ENCODE data around the gene C14orf39. TPM values are rescaled to one million over a fixed set of nuclear protein-coding genes. Genes with fewer than 3 reads are reported as not detected.

Gene C14orf39
- total RNA-seq, 1 experiment from 2014 or later: not detected

GRCh38 chr14:60512126-60512525 lies 26.3 kb upstream of the C14orf39 start:
- no peak overlapping the region for H3K27ac Mint-ChIP-seq (ENCODE audit: unreplicated experiment)
- Histone ChIP-seq H3K4me1 (no peaks in the 10 kb centered on the region), H3K9me3 (no peaks in the 10 kb centered on the region), H3K36me3 (ENCODE audit: control insufficient read depth, insufficient read depth, low read length) (no peaks in the 10 kb centered on the region), H3K4me3 (ENCODE audit: low read depth, low read length) (no peak overlapping the region), H3K27me3 (replicated peaks; ENCODE audit: control insufficient read depth, insufficient read depth, low read length) (no peaks in the 10 kb centered on the region)
- H3K36me3 Mint-ChIP-seq (ENCODE audit: insufficient read depth, unreplicated experiment): no peaks in the 10 kb centered on the region
- H3K9me3 Mint-ChIP-seq (ENCODE audit: unreplicated experiment): no peaks in the 10 kb centered on the region
- POLR2A ChIA-PET: no interaction called here
- intact Hi-C loops (cut with micrococcal nuclease; ENCODE audit: unreplicated experiment): no loop called here
- TF ChIP-seq CTCF (IDR thresholded peaks at IDR 0.05; ENCODE audit: insufficient read depth in 1 of 2, low read depth in 1 of 2, low read length in 1 of 2, severe bottlenecking in 1 of 2, unreplicated experiment in 1 of 2): no peak
- DNase-seq: no peak
- CTCF ChIA-PET: no interaction called here
- no peak overlapping the region for H3K4me3 Mint-ChIP-seq (ENCODE audit: unreplicated experiment)
- BruUV-seq (replicated peaks): no TSS peak
- no peaks in the 10 kb centered on the region for H3K4me1 Mint-ChIP-seq (ENCODE audit: low read depth, unreplicated experiment)
- peaks cover 6% of the 10 kb centered on the region for H3K27me3 Mint-ChIP-seq (ENCODE audit: insufficient read depth, unreplicated experiment)

GRCh38 chr14:60510951-60511599 lies 25.2 kb upstream of the C14orf39 start:
- BruUV-seq (replicated peaks): no TSS peak
- DNase-seq: no peak
- H3K4me3 Mint-ChIP-seq (ENCODE audit: unreplicated experiment): no peak overlapping the region
- no peaks in the 10 kb centered on the region for H3K9me3 Mint-ChIP-seq (ENCODE audit: unreplicated experiment)
- no peaks in the 10 kb centered on the region for H3K4me1 Mint-ChIP-seq (ENCODE audit: low read depth, unreplicated experiment)
- ChIA-PET POLR2A (no interaction called here), CTCF (no interaction called here)
- no peaks in the 10 kb centered on the region for H3K27me3 ChIP-seq (replicated peaks; ENCODE audit: control insufficient read depth, insufficient read depth, low read length)
- no peak for TF ChIP-seq CTCF (IDR thresholded peaks at IDR 0.05; ENCODE audit: insufficient read depth in 1 of 2, low read depth in 1 of 2, low read length in 1 of 2, severe bottlenecking in 1 of 2, unreplicated experiment in 1 of 2)
- no peaks in the 10 kb centered on the region for H3K36me3 Mint-ChIP-seq (ENCODE audit: insufficient read depth, unreplicated experiment)
- H3K27ac Mint-ChIP-seq (ENCODE audit: unreplicated experiment): no peak overlapping the region
- no peaks in the 10 kb centered on the region for H3K36me3 ChIP-seq (ENCODE audit: control insufficient read depth, insufficient read depth, low read length)
- H3K9me3 ChIP-seq: no peaks in the 10 kb centered on the region
- H3K27me3 Mint-ChIP-seq (ENCODE audit: insufficient read depth, unreplicated experiment): peaks cover 6% of the 10 kb centered on the region
- intact Hi-C loops (cut with micrococcal nuclease; ENCODE audit: unreplicated experiment): no loop called here
- H3K4me3 ChIP-seq (ENCODE audit: low read depth, low read length): no peak overlapping the region
- H3K4me1 ChIP-seq: no peaks in the 10 kb centered on the region

GRCh38 chr14:60510254-60510950 lies 24.5 kb upstream of the C14orf39 start:
- Mint-ChIP-seq H3K27me3 (ENCODE audit: insufficient read depth, unreplicated experiment) (peaks cover 10% of the 10 kb centered on the region), H3K4me3 (ENCODE audit: unreplicated experiment) (no peak overlapping the region), H3K27ac (ENCODE audit: unreplicated experiment) (no peak overlapping the region), H3K9me3 (ENCODE audit: unreplicated experiment) (no peaks in the 10 kb centered on the region), H3K4me1 (ENCODE audit: low read depth, unreplicated experiment) (no peaks in the 10 kb centered on the region), H3K36me3 (ENCODE audit: insufficient read depth, unreplicated experiment) (no peaks in the 10 kb centered on the region)
- Histone ChIP-seq H3K9me3 (no peaks in the 10 kb centered on the region), H3K4me1 (no peaks in the 10 kb centered on the region), H3K36me3 (ENCODE audit: control insufficient read depth, insufficient read depth, low read length) (no peaks in the 10 kb centered on the region), H3K27me3 (replicated peaks; ENCODE audit: control insufficient read depth, insufficient read depth, low read length) (no peaks in the 10 kb centered on the region; the same call in 1 of the 2 replicates), H3K4me3 (ENCODE audit: low read depth, low read length) (no peak overlapping the region)
- ChIA-PET CTCF (no interaction called here), POLR2A (no interaction called here)
- intact Hi-C loops (cut with micrococcal nuclease; ENCODE audit: unreplicated experiment): no loop called here
- BruUV-seq (replicated peaks): no TSS peak
- DNase-seq: no peak
- no peak for TF ChIP-seq CTCF (IDR thresholded peaks at IDR 0.05; ENCODE audit: insufficient read depth in 1 of 2, low read depth in 1 of 2, low read length in 1 of 2, severe bottlenecking in 1 of 2, unreplicated experiment in 1 of 2)
